Prostate gland (tissue), 2 donors: ENCODE results near the gene AGBL4.

Source experiments
- CTCF ChIP-seq, 4 experiments: fragments of 200-600 bp in 2 of 4; fragments of 450-650 bp in 2 of 4; sonication (generic) in 2 of 4; IDR thresholded peaks; 1 replicate in 3 of 4; 2 replicates in 1 of 4; pipeline ENCODE4 v1.5.1; 2016 to 2019; ENCODE audit warnings: antibody characterized with exemption in 4 of 4, mild to moderate bottlenecking in 2 of 4, moderate library complexity in 2 of 4
- POLR2AphosphoS5 ChIP-seq: sonication (generic); formaldehyde crosslinking; IDR thresholded peaks from one replicate; pipeline ENCODE4 v1.6.1; 2017; ENCODE audit warnings: antibody characterized with exemption

DNA sequence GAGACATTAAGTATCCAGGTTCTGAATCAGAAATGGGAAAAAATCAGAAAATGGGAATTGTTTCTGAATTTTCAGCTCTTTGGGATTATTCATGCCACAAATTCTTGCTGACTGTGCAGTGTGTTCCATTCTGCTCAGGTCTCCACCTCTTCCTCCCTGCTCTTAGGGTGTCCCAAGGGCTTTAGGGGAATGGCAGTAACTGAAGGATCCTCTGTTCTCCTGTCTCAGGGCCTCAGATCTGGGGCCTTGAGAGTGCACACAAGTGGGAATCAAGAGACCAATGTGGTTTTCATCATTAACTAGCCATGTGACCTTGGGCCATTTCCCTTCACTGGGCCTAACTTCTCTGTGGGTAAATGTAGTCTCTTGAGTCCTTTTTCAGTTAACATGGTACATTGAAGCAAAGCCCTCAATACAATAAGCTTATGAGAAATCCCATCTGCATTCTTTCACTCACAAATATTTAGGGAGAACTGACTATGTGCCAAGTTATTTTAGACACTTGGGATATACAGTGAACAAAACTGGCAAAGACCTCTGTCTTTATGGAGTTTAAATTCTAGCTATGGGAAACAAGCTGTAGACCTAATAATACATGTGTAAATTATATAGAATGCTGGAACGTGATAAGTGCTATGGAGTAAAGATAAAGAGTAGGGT, 1476.1 kb downstream of the AGBL4 start:
- no peak for TF ChIP-seq CTCF (IDR thresholded peaks at IDR 0.05)
- no peak for TF ChIP-seq POLR2AphosphoS5
